ENCODE results near the gene RBM23.
"Not testable (repeated sequence)": the region's sequence is repeated elsewhere in the genome, so short reads cannot be mapped to it uniquely, and the experiment has no call there.

The RBM23 gene

DNA sequence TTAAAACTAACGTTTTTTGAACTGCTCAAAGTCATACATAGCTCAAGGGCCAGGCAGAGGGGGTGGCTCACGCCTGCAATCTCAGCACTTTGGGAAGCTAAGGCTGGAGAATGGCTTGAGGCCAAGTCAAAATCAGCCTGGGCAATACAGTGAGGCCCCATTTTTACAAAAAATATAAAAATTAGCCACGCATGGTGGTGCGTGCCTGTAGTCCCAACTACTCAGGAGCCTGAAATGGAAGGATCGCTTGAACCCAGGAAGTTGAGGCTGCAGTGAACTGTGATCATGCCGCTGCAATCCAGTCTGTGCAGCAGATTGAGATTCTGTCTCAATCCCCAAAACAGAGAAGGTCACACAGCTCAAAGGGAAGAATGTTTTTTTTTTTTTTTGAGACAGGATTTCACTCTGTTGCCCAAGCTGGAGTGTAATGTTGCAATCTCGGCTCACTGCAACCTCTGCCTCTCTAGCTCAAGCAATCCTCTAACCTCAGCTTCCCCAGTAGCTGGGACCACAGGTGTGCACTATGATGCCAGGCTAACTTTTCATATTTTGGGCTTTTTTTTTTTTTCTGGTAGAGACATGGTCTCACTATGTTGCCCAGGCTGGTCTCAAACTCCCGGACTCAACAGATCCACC, 2.9 kb downstream of the RBM23 start:
- no peak for DNase-seq

- DNase-seq = not testable (repeated sequence)
Measured at GRCh38 chr14:22914836-22915235, 4.1 kb downstream of the RBM23 start.

DNA sequence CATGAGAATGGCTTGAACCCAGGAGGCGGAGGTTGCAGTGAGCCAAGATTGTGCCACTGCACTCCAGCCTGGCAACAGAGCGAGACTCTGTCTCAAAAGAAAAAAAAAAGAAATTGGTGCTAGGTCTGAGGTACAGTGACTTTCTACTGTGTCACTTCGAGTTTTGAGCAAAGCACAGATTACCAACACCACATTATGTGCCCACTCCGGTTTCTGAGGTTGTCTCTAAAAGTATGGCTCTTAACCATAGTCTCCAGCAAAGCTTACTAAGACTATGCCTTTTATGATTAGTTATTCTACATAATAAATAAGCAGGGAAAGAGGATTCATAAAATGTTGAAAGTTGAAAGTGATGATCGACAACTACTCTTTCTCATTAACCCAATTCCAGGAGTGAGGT, 8.0 kb downstream of the RBM23 start:
- DNase-seq = no peak

GRCh38 chr14:22908601-22909000, 10.3 kb downstream of the RBM23 start:
- no peak for DNase-seq

GRCh38 chr14:22907429-22907828, 11.5 kb downstream of the RBM23 start:
- DNase-seq = no peak

DNA sequence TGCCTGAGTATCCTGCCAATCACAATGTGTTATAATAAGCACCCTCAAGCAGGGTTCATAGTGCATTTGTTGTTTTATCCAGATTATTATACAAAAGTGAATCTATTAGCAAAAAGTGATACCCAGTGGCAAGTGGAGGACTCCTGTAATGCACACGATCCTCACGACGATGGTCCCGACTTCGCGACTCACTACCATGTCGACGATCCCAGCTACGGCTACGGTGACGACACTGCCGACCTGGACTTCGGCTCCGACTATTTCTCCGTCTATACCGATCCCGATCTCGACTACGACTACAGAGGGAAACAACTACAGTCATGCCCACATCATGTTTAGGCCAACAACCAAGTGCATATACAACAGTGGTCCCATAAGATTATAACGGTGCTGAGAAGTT, 12.9 kb downstream of the RBM23 start:
- no peak for DNase-seq

DNA sequence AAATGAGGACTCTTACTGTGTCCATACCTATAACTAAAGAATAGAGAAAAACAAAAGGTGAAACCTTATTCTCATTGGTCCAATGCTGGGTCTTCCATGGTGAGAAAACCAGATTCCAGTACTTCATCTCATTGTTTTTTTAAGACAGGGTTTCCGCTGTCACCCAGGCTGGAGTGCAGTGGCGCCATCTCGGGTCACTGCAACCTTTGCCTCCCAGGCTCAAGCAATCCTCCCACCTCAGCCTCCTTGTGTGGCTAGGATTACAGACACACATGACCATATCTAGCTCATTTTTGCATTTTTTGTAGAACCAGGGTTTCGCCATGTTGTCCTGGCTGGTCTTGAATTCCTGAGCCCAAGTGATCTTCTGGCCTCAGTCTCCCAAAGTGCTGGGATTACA, 13.3 kb downstream of the RBM23 start:
- DNase-seq = no peak

GRCh38 chr14:22903742-22904087, 15.2 kb downstream of the RBM23 start:
- DNase-seq = no peak

DNA sequence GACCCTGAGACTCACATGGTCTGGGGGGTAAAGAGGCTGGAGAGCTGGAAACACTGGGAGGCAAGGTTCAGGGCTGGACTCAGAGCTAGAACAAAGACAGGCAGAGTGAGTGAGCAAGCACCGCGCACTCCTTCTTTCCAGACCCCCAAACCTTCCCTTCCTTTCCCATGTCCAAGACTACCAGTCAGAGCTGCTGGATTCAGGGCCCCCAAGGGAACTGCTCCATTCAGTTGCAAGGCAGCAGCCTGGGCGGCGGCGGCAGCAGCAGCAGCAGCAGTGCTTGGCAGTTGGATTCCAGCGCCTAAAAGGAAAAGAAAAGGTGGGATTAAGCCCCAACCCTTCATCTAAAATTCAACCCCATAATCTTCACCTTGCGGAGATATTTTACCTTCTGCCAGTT, 17.1 kb downstream of the RBM23 start:
- no peak for DNase-seq

DNA sequence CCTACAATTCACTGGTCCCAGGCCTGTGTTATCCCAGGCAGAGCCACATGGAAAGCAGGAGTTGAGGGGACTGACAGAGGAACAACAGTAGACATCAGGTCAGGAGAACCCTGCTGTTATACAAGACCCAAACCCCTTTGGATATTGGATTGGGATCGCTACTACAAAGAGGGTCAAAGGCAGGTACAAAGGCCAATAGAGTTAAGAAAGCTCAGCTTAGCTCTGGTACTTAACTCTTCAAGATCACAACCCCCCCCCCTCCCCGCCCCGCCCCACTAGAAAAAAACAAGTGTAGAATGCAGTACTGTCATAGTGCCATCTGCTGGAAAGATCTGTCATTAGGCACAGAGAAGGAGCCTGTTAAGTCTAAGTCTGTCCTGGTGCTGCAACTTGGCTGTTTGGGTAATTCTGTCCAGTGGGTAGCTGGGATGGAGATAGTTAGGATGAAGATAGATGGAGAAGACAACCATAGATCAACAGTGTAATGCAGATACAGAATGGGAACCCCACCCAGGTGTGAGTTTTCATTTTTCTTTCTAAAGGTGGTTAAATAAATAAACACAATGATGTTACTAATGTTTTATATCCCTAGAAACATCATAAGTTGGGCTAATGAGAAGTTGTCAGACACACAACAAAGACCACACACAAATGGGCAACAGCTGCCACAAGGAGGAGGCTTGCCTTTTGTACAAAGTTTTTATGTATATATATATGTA, 18.7 kb downstream of the RBM23 start:
- no peak for DNase-seq

DNA sequence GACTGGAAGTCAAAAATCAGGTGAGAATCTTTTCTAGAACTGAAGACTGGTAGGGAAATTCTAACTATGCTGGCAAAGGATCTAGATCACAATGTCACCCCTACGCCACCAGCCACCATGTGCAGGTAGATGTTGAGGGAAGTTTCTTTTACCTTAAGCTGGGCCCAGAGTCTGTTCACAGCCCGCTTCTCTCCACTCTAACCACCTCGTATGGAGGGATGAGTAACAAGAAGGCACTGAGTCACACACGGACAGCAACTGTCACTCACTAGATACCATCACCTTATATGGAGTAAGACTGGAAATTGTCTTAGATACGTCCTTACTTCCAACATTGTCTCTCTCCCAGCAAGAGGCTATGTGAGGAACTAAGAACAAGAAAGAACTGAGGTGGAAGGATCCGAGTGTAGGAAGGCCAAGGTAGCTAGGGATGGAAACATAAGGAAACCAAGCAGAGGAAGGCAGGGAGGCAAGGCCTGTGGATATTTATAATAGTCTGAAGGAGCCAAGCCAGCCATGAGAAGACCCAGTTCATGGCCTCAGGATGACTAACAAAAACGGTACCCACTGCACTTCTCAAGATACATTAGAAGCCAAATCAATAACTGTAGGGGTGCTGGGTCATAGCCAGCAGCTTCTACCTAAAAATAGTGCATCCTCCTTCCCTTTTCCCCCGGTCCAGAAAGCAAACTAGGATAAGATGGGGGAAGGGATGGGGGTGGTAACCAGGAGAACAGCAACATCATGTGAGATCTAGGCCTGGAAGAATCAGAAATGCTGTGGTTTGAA, 20.5 kb downstream of the RBM23 start:
- no peak for DNase-seq

DNA sequence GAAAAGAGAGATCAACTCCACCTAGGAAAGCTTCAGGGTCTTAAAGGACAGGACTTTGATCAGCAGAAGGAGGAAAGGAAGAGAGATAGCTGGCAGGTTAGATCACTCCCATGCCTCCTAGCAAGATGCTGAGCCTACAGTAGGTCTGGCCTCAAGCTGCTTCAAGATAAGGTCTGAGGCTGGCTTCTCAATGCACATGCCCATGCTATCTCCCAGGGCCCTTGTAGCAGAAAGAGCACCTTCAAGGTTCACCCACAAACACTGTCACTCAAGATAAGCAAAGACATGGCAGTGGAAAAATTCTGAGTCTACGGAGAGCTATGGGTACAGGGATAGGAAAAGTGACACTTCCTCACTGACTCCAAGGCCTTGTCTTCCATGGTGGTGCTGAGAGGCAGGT, 21.6 kb downstream of the RBM23 start:
- DNase-seq = no peak

DNA sequence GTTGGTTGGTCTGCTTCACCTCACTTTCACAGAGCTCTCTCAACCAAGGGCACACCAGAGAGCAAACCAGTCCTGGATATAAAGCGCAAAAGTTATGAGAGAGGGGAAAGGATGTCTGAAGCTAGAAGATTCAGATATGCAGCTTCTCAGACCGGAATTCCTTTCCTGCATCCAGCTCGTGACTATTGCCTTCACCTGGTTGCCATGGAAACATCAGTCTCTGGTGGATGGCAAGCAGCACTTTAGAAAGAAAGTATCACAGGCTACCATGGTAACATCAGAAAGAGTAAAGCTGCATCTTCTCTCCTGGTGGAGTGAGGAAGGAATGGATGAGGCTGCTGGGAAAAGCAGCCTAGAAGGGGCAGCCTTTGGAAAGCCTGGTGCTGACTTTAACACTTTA, 22.2 kb downstream of the RBM23 start:
- no peak for DNase-seq

DNA sequence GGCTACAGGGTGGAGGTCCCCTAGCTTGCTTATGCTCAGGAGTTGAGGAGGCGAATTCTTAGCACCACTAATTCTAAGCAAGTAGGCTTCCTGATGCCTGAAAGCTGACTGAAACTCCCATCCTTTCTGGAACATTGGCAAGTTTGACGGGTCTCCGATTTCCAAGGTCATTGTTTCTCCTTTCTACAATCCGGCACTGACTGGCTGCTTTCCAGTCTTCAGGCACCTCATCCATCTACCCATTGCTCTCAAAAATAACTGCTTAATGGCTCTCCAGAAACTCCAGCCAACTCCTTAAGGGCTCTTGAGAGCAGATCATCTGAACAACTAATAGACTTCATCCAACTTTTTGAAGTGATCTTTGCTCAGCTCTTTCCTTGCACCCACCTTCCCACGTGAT, 22.6 kb downstream of the RBM23 start:
- DNase-seq = no peak

- DNase-seq = no peak
Measured at GRCh38 chr14:22895402-22895801, 23.5 kb downstream of the RBM23 start.

GRCh38 chr14:22893706-22894105, 25.2 kb downstream of the RBM23 start:
- no peak for DNase-seq

DNA sequence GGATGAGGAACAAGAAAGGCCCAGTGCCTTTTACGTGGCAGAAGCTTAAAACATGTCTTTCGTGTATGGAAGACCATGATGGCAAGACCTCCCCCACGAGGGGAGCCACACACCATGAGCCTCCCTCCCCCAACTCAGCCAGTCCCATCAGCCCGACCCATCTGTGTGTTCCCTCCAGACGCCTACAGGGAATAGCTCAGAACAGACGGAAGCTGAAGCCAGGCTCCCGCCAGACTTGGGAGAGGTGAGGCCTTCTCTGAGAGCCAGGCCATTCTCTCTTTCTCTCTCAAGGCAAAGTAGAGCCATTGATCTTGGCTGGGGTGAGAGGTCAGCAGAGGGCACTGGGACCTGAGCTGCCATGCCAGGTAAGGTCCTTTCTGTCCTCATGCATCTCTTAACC, 26.5 kb downstream of the RBM23 start:
- no peak for DNase-seq

DNA sequence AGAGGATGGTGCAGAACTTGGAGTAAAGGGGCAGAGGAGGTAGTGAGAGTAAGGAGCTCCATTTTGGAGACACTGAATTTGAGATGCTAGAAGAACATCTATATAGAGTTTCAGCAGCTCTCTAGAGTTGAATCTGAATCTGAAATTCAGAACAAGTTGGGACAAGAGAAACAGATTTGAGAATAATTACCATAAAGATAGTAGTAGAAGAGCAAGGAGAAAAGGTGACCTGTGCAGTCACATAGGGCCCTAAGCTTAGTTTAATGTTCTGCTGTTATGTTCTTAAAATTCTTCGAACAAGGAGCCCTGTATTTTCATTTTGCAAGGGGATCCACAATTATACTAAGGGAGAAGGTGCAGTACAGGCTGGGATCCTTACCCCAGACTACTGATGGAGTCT, 28.5 kb downstream of the RBM23 start:
- no peak for DNase-seq

- no peak for DNase-seq
Measured at GRCh38 chr14:22888662-22889061, 30.3 kb downstream of the RBM23 start.

- DNase-seq = no peak
Measured at GRCh38 chr14:22887990-22888378, 31.0 kb downstream of the RBM23 start.

GRCh38 chr14:22887260-22887989, 31.5 kb downstream of the RBM23 start:
- DNase-seq = peak; percentile 93

GRCh38 chr14:22886500-22887259, 32.3 kb downstream of the RBM23 start:
- DNase-seq = no peak

GRCh38 chr14:22885975-22886374, 33.0 kb downstream of the RBM23 start:
- no peak for DNase-seq
